Stimulated activated naive CD4-positive, alpha-beta T cell treated with Interleukin-2 at 50 U/mL for 16 hours (primary cell): ENCODE measurements around the gene TSPEAR.
"Not testable (repeated sequence)": the region's sequence is repeated elsewhere in the genome, so short reads cannot be mapped to it uniquely, and the experiment has no call there.

ENCODE experiments used
- DNase-seq: peaks from one replicate; lab custom pipeline; 2025; lab: John Stamatoyannopoulos, UW

The TSPEAR gene

DNA sequence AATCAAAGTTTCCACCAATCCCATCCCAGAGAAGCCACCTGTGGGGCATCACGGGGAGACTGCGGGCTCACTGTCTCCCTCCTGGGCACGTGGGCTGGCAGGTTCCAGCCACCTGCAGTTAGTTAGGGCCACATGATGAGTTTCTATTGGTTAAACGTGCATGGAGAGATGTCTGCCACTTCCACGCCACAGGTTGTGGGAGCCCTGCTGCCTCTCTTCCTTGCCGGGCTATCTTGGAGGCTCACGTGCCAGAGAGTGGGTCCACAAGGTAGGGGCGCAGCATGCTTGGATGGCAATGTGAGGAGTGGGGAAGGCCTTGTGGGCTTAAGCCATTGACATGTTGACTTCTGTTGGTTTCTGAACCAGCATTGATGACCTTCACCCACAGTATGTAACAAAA, 107.5 kb downstream of the TSPEAR start:
- no peak for DNase-seq

DNA sequence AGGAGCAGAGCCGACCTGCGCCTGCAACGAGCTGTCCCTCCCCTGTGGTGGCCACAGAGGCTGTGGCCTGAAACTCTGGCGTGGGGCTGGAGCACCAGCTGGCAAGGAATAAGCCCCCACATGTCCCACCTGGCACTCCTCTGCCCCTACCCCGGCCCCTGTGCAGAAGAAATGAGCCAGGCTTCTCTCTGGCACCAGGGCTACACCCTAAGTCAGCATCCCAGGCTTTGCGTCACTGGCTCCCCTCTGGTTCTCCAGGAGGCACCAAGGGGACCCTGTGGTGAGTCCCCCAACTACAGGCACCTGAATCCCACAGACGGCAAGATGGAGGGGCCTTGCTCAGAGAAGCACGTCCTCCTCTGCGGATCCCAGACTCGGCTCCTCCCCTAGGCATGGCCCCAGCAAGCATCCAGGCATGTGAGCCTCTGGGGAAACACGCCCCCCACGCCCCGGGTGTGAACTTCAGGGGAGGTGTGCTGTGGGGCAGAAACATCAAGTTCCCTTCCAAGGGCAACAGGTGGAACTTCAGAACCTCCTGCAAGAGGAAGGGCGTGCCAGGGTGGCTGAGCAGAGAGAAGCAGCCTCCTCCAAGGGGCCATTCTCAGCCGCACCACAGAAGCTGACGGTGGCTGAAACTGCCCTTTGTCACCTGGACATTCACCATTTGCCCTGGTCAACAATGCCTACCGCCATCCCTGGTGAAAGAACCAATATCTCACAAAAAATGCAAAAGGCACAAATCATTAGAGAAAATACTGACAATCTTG, 108.1 kb downstream of the TSPEAR start:
- DNase-seq, result no peak

DNA sequence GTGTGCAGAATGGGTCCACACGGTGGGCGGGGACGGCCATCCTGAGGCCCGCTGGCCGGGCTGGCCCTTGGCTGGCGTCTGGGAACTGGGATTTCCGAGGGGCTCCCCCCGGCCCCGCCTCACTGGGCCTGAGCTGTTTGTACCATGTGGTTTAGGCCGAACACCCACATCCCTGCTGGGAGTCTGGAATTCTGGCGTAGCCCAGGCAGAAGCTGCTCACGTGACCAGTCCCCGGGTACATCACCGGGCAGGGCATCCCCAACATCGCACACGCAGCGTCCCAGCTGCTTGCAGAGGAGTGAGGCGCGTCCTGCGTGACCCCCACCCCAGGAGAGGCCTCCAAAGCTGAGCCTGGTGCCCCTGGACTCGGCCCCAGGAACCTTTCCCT, 108.9 kb downstream of the TSPEAR start:
- no peak for DNase-seq

DNA sequence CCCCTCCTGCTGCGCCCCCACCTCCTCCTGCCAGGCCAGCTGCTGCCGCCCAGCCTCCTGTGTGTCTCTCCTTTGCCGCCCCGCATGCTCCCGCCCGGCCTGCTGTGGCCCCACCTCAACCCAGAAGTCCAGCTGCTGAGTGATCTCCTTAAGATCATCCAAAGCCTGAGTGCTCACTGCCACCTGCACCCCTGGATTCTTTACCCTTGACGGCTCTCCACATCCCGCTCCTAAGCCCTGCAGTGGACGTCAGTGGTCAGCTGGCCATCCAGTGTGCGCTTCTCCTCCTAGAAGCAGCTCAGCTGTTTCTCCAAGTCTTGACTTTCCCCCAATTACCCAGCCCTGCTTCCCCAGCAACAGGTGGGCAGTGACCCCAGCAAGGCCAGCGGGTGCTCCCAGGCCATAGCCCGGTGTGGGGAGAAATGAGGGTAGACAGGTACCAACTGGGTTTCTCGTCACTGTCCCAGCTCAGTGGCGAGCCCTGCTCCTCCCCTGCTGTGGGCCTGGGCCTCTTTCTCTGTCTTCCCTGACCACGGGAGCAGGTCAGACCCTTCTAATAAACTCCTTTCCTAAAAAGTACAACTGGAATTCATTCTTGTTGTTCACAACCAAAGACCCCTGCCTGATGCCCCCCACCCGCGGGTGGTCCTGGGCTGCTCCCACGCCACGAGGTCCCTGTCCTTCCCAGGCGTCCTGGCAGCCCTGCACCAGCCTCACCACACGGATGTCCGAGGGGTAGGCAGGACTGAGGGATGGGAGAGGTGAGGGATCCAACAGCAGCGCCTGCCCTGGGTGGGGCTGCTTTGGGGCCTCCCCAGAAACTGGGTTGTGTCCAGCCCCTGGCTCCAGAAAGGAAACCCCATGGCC, 109.5 kb downstream of the TSPEAR start:
- DNase-seq, result no peak

DNA sequence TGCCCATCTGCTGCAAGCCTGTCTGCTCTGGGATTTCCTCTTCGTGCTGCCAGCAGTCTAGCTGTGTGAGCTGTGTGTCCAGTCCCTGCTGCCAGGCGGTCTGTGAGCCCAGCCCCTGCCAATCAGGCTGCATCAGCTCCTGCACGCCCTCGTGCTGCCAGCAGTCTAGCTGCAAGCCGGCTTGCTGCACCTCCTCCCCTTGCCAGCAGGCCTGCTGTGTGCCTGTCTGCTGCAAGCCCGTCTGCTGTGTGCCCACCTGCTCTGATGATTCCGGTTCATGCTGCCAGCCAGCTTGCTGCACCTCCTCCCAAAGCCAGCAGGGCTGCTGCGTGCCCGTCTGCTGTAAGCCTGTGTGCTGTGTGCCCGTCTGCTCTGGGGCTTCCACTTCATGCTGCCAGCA, 110.3 kb downstream of the TSPEAR start:
- DNase-seq, result not testable (repeated sequence)

DNA sequence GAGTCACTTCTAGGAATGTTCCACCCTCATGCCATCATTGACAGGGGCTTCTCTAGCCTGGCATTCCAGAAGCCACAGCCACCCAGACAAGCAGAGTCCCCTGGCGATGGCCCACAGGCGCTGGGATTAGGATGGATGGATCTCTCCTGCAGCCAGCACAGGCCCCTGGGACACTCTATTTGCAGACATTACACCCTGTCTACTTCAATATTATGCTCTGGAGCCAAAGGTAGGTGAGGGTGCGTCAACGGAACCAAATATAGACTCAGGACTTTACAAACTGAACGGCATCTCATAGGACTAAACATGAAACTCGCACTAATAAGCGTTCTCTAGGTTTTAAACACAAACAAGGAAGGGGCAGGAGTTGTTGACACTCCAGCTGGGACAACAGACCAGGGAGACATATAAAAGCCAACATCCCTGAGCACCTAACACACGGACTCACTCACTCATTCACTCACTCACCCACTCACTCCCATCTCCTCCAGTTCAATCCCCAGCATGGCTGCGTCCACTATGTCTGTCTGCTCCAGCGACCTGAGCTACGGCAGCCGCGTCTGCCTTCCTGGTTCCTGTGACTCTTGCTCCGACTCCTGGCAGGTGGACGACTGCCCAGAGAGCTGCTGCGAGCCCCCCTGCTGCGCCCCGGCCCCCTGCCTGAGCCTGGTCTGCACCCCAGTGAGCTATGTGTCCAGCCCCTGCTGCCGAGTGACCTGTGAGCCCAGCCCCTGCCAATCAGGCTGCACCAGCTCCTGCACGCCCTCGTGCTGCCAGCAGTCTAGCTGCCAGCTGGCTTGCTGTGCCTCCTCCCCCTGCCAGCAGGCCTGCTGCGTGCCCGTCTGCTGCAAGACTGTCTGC, 111.0 kb downstream of the TSPEAR start, which contains the start of gene KRTAP10-7:
TSS of gene KRTAP10-7 (plus strand) at position 480 of the 861 bp plus-strand sequence. CDS start at position 505, 25 bp downstream.
- not testable (repeated sequence) for DNase-seq

DNA sequence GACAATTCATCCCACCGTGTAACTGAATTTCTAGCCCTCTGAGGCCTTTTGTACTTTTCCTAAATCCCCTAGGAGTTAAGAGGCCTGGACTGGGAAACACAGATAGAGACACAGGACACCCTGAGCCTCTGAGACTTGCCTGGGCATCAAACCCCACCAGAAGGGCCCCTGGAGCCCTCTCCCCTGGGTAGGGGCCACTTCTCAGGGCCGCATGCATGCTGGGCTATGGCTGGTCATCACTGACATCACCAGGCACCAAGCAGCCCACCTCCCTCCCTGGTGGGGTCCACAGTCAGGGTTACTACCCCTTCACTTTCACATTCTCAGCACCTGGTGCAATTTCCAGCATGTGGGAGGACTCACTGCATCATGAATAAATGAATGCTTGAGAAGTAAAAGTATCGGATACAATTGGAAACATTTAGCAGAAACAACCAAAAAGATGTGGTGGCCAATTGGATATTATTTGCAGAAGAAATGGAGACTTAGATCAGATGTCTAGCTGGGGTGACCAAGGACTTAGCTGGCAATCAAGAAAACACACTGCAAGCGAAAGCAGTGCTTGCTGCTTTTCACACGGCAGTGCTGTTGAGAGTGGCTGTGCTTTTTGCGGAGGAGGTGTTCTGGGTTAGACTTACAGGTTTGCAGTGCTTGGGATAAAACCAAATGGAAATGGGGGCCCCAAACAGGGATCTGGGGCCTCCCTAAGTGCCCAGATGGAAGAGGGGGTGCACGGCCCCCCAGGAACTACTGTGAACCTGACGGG, 111.9 kb downstream of the TSPEAR start:
- no peak for DNase-seq

DNA sequence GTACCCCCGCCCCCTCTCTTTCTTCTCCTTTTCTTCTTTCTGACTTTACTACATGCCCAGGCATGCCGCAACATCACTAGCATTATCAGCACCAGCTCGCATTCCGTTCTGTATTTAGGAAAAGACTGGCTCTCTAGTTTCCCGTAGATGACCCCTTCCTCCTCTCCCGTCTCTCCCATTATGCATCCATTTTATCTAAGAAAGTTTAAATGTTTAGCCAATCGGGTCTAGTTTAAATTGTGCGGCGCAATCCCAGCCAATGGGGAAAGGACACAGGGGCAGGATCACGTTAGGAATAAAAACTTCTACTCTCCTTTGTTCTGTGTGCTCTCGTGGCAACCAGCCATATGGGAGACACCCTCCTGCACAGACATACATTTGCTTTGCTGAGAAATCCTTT, 113.3 kb downstream of the TSPEAR start:
- no peak for DNase-seq

DNA sequence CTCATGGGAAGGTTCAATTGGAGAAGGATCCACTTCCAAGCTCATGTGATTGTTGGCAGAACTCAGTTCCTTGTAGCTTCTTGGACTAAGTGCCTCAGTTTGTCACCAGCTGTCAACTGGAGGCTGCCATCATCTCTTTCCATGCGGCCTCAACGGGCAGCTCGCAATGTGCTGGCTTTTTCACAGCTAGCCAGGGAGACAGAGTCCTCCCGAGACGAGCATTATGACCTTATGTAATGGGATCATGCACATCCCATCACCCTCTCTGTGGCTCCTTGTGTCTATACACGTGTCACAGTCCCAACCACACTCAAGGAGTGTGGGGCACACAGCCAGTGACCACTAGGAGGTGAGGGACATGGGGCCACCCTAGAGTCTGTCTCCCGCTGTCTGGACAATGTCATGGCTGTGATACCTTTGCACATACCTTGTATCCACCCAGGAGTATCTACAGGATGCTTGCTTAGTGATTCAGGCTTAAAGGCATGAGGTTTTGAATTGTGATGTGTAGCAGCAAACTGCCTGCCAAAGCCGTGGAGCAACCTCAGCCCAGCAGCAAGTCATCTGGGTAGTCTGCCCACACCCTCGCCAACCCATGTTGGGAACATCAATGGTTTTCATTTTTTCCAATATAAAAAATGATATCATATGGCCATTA, 115.2 kb downstream of the TSPEAR start:
- no peak for DNase-seq

DNA sequence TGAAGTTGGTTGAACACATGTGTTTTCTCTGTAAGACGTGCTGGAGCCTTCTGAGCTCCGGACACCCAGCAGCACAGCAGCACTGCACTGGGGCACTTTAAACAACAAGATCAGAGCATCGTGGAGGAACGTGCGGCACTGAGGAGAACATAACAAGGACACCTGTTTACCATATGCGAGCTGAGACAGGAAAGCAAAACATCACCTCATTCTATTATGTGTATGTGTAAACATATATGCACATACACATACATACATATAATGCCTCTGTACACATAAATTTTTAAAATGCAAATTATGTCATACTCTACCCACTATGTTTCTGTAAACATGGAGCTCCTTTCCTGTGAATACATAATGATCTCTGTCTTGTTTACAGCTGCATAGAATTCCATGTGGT, 115.8 kb downstream of the TSPEAR start:
- DNase-seq, result no peak

DNA sequence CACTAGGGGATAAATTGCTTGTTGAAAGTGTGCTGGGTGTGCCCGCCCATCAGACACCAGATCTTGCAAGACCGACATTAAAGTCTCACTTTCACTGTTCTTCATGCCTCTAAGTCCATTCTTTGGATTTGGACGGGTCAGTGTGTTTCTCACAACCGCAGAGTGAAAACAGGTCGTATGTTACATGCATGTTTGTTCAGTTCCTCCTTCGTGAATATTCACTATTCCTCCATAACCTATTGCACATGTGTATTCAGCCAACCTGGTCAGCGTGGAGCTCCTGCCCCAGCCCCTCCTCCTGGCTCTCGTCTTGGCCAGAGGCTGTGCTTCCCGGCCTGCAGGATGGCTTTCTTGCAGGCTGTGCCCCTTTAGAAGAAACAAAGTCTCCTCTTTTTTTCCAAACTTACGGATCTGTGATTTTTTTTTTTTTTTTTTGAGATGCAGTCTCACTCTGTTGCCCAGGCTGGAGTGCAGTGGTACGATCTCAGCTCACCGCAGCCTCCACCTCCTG, 116.9 kb downstream of the TSPEAR start:
- DNase-seq, result no peak

DNA sequence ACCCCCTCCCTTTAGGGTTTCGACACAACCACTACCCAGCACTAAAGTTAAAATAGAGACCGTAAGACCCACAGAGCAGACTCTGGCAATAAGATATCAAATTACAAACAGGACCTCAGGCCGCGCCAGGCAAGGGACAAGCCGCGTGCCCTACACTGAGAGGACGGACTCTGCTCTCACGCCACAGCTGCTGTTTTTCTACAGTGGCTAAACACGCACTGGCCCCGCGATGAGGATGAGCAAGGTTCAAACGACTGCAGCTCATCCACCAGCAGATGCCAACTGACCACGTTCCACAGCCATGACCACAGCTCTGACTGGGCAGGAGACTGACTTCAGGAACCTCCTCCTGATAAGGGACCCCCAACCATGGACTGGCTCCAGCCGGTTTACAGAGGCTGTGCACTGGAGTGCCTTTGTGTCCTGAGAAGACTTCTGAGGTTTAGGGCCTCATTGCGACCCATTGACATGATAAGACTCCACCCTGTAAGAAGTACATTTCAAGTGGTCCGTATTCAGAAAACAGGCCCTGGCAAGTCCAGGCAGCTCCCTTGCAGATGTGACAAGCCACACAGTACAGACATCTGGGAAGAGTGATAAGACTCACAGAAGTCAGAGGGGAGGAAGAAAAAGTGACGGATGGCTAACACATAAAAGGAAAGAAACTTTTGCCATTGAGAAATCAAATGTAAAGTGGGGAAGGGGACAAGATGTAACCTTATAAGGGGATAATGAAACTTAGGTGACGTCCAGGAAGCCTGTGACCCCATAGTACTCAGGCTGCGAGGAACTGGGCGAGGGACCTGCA, 117.6 kb downstream of the TSPEAR start:
- DNase-seq, result no peak

DNA sequence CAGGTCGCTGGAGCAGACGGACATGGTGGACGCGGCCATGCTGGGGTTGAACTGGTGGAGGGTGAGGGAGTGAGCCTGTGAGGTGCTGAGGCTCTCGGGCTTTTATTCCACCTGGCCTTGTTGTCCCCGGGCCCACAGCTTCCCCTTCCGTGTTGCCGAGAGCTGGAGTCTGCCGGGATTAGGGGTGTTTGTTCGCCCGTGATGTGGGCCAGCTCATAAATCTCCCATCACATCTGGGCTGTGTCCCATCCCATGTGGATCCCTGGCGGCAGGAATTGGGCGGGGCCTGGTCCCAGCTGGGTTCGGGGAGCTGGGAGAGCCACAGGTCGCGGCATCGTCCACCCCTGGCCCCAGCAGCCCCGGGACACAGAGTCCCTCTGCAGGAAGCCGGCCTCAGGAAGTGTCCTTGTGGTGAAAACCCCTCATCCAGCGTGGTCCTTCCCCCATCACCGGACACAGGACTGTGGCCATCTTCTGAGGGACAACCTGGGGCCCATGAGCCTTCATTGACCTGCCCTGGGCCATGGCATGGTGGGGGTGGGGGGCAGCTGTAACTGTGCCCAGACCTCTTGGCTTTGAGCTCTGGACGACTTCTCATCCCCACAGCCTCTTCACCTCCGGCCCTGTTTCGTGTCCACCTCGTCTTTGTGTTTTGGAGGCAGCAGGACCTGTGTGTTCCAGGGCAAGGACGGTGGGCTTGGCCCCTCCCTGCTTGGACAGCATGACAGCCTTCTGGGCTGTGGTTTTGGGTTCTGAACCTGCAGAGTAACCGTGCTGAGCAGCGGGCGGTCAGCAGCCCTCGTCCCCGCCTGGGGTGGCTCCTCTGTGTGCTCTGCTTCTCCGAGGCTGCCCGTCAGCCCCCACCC, 118.7 kb downstream of the TSPEAR start, which contains the start of gene KRTAP10-6:
TSS of gene KRTAP10-6 (minus strand) at position 60 of the 866 bp plus-strand sequence. CDS start at position 39, 21 bp downstream.
- DNase-seq, result no peak

DNA sequence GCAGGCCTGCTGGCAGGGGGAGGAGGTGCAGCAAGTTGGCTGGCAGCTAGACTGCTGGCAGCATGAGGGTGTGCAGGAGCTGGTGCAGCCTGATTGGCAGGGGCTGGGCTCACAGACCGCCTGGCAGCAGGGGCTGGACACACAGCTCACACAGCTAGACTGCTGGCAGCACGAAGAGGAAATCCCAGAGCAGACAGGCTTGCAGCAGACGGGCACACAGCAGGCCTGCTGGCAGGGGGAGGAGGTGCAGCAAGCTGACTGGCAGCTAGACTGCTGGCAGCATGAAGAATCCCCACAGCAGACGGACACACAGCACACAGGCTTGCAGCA, 119.6 kb downstream of the TSPEAR start:
- not testable (repeated sequence) for DNase-seq

DNA sequence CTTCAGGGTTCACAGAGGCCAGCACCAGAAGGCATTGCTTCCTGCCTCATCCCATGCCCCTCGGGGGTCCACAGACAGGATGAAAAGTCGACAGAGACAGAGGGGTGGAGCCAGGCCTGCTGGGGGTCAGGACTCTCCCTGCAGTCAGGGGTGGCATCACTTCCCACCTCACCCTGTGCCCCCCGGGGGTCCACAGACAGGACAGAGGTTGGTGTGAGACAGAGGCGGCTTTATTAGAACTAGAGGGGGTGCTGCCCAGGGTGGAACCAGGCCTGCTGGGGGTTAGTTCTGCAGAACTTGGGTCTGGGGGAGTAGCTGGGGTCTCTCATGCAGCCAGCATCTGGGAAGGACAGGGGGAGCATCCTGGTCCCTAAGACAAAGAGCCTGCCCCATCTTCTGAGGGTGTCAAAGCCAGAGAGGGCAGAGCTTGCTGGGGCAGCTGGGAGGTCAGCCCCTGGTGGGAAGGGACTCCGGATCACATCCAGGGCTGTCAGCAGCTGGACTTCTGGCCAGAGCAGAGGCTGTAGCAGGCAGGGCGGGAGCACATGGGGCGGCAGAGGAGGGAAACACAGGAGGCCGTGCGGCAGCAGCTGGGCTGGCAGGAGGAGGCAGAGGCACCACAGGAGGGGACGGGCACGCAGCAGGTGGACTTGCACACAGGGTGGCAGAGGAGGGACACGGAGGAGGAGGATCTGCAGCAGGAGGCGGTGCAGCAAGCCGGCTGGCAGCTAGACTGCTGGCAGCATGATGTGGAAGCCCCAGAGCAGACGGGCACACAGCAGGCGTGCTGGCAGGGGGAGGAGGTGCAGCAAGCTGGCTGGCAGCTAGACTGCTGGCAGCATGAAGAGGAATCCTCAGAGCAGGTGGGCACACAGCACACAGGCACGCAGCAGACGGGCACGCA, 120.2 kb downstream of the TSPEAR start:
- not testable (repeated sequence) for DNase-seq

DNA sequence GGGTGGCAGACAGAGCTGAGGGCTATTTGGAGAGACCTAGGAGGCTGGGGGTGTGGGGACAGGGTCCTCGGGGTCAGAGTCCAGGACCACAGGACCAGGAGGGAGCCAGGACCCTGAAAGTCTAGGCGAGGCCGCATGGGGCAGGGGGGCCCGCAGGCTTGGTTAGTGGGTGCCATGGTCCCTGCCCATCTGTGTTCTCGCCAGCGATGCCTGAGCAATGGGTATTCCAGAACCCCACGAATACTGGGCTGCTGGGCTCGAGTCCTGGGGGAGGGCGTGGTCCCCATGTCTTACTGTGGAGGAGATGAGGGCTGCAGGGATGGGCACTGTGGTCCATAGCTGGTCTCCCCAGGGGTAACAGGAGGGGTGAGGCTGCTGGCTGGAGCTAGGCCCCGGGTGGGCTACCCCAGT, 121.1 kb downstream of the TSPEAR start:
- no peak for DNase-seq

DNA sequence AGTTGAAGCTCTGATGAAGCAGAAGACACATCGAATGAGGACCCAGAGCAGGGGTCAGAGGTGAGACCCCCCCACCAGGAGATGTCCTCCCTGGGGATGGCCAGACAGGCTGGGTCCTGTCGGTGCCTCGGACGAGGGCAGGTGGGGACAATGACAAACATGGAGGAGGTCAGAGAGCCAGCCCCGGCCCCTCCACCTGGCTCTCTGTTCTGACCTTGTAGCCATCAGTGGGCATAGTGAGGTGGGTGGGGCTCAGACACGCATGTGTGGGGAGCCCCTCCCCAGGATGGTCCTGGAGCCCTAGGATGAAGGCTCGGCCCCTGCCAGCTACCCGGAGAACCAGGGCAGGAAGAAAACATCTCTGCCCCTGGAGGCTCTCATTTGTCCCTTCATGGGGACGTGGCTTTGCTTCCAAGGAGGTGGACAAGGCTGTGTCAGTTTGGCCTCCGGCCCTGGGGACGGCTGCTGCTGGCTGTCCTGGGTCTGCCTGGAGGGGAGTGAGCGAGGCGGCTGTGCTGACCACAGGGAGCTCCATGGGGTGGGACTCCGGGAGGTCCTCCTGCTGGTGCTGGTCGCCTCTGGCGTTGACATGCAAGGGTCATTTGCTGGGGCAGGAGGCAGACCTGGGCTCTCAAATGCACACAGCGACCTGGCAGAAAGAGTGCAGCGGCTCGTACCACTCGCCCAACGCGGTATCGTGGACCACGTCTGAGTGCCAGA, 121.6 kb downstream of the TSPEAR start:
- no peak for DNase-seq
